H9 (cell line): Measurements from ENCODE around the gene SLC35A4. TPM values are rescaled to one million over a fixed set of nuclear protein-coding genes. Genes with fewer than 3 reads are reported as not detected.
A peak's percentile ranks its signal among the peaks of the same experiment; 100 is the strongest.

Experiments
- DNase-seq: peaks from one replicate; pipeline ENCODE4 v3.0.0-alpha.2; 2017
- H2AFZ ChIP-seq: one replicate; pipeline ENCODE4 v1.6.1; 2013; ENCODE audit warnings: mild to moderate bottlenecking, low read length, control low read depth, moderate library complexity
- H2AK5ac ChIP-seq: 2 replicates; pipeline ENCODE4 v1.6.1; 2013; ENCODE audit warnings: low read length, control low read depth, mixed read lengths; ENCODE audit not compliant: insufficient read length
- H2BK120ac ChIP-seq: one replicate; pipeline ENCODE4 v1.6.1; 2013; ENCODE audit warnings: low read depth, mild to moderate bottlenecking, low read length, control low read depth, inconsistent platforms; ENCODE audit not compliant: poor library complexity, severe bottlenecking
- H2BK12ac ChIP-seq: 2 replicates; pipeline ENCODE4 v1.6.1; 2013; ENCODE audit warnings: low read length, control low read depth, mixed read lengths, low read depth; ENCODE audit not compliant: insufficient read length
- H2BK15ac ChIP-seq: 2 replicates; pipeline ENCODE4 v1.6.1; 2013; ENCODE audit warnings: low read depth, low read length, control low read depth
- H2BK20ac ChIP-seq: one replicate; pipeline ENCODE4 v1.6.1; 2013; ENCODE audit warnings: low read depth, mild to moderate bottlenecking, low read length, control low read depth, inconsistent platforms; ENCODE audit not compliant: poor library complexity, severe bottlenecking
- H2BK5ac ChIP-seq: 2 replicates; pipeline ENCODE4 v1.6.1; 2013; ENCODE audit warnings: low read length, control low read depth, mixed read lengths; ENCODE audit not compliant: insufficient read length
- H3K14ac ChIP-seq: 2 replicates; pipeline ENCODE4 v1.6.1; 2013; ENCODE audit warnings: low read length, control low read depth; ENCODE audit not compliant: insufficient read depth
- H3K18ac ChIP-seq: 2 replicates; pipeline ENCODE4 v1.6.1; 2013; ENCODE audit warnings: low read depth, mild to moderate bottlenecking, mixed read lengths, low read length, control low read depth; ENCODE audit not compliant: insufficient read length
- H3K23ac ChIP-seq: 2 replicates; pipeline ENCODE4 v1.6.1; 2013; ENCODE audit warnings: low read length, control low read depth, mixed read lengths, low read depth; ENCODE audit not compliant: insufficient read length
- H3K23me2 ChIP-seq: 2 replicates; pipeline ENCODE4 v1.6.1; 2013; ENCODE audit warnings: low read depth, mild to moderate bottlenecking, mixed read lengths, low read length, control low read depth; ENCODE audit not compliant: insufficient read length, poor library complexity, severe bottlenecking
- H3K27ac ChIP-seq: 2 replicates; pipeline ENCODE4 v1.5.1; 2013; ENCODE audit warnings: low read length, control low read depth, mixed read lengths, low read depth; ENCODE audit not compliant: insufficient read length
- H3K27me3 ChIP-seq: 2 replicates; pipeline ENCODE4 v1.6.1; 2013; ENCODE audit warnings: low read length, control low read depth, inconsistent platforms; ENCODE audit not compliant: insufficient read depth
- H3K4ac ChIP-seq: 2 replicates; pipeline ENCODE4 v1.6.1; 2013; ENCODE audit warnings: low read depth, mild to moderate bottlenecking, control low read depth, inconsistent platforms, low read length, moderate library complexity
- H3K4me1 ChIP-seq: 2 replicates; pipeline ENCODE4 v1.6.1; 2013; ENCODE audit warnings: low read length, control low read depth, inconsistent platforms; ENCODE audit not compliant: insufficient read depth
- H3K4me2 ChIP-seq: 2 replicates; pipeline ENCODE4 v1.6.1; 2013; ENCODE audit warnings: low read length, control low read depth, mixed read lengths; ENCODE audit not compliant: insufficient read length, insufficient read depth
- H3K56ac ChIP-seq: 2 replicates; pipeline ENCODE4 v1.6.1; 2013; ENCODE audit warnings: low read depth, mild to moderate bottlenecking, mixed read lengths, low read length, control low read depth; ENCODE audit not compliant: insufficient read length
- H3K79me1 ChIP-seq: 2 replicates; pipeline ENCODE4 v1.6.1; 2013; ENCODE audit warnings: low read depth, mild to moderate bottlenecking, moderate library complexity, low read length, control low read depth, inconsistent platforms; ENCODE audit not compliant: insufficient read depth, poor library complexity, severe bottlenecking
- H3K79me2 ChIP-seq: 2 replicates; pipeline ENCODE4 v1.6.1; 2013; ENCODE audit warnings: low read length, control low read depth, inconsistent platforms; ENCODE audit not compliant: insufficient read depth
- H3K9ac ChIP-seq: 2 replicates; pipeline ENCODE4 v1.6.1; 2013; ENCODE audit warnings: low read length, control low read depth, mixed read lengths; ENCODE audit not compliant: insufficient read length; ENCODE audit errors: extremely low read depth
- H3K9me3 ChIP-seq: one replicate; pipeline ENCODE4 v1.6.1; 2013; ENCODE audit warnings: low read depth, low read length, inconsistent platforms; ENCODE audit not compliant: control insufficient read depth
- H3T11ph ChIP-seq: one replicate; pipeline ENCODE4 v1.6.1; 2013; ENCODE audit warnings: mild to moderate bottlenecking, low read length, control low read depth, inconsistent platforms
- H4K20me1 ChIP-seq: one replicate; pipeline ENCODE4 v1.6.1; 2013; ENCODE audit not compliant: control insufficient read depth, insufficient read length, insufficient read depth
- H4K5ac ChIP-seq: 2 replicates; pipeline ENCODE4 v1.6.1; 2013; ENCODE audit warnings: low read depth, mild to moderate bottlenecking, mixed read lengths, low read length, control low read depth; ENCODE audit not compliant: insufficient read length
- H4K8ac ChIP-seq: replicated peaks from 2 replicates; pipeline ENCODE4 v1.6.1; 2013; ENCODE audit warnings: low read length, control low read depth, mixed read lengths, low read depth; ENCODE audit not compliant: insufficient read length
- H4K91ac ChIP-seq: 2 replicates; pipeline ENCODE4 v1.6.1; 2013; ENCODE audit warnings: low read depth, mild to moderate bottlenecking, moderate library complexity, mixed read lengths, low read length, control low read depth; ENCODE audit not compliant: insufficient read length
- H3K27ac Mint-ChIP-seq, 3 experiments: 2 replicates in 2 of 3; 3 replicates in 1 of 3; pipeline ENCODE4 v1.8.0; 2020 to 2021; ENCODE audit warnings: mixed read lengths in 3 of 3, mild to moderate bottlenecking in 1 of 3, moderate library complexity in 1 of 3
- H3K27me3 Mint-ChIP-seq: 2 replicates; pipeline ENCODE4 v1.8.0; 2021; ENCODE audit warnings: low read depth, mild to moderate bottlenecking, moderate library complexity, mixed read lengths
- H3K36me3 Mint-ChIP-seq, 3 experiments: 2 replicates in 2 of 3; 3 replicates in 1 of 3; pipeline ENCODE4 v1.8.0; 2020 to 2021; ENCODE audit warnings: low read depth in 3 of 3, mixed read lengths in 3 of 3; ENCODE audit not compliant: insufficient read depth in 1 of 3
- H3K4me1 Mint-ChIP-seq, 2 experiments: 2 replicates each; pipeline ENCODE4 v1.8.0; 2020; ENCODE audit warnings: mixed read lengths in 2 of 2
- H3K4me3 Mint-ChIP-seq, 2 experiments: 2 replicates in 1 of 2; 3 replicates in 1 of 2; pipeline ENCODE4 v1.8.0; 2020 to 2021; ENCODE audit warnings: mild to moderate bottlenecking in 2 of 2, mixed read lengths in 2 of 2, moderate library complexity in 1 of 2
- H3K9me3 Mint-ChIP-seq, 2 experiments: 2 replicates in 1 of 2; 3 replicates in 1 of 2; pipeline ENCODE4 v1.8.0; 2020; ENCODE audit warnings: mild to moderate bottlenecking in 2 of 2, mixed read lengths in 2 of 2, moderate library complexity in 1 of 2
- WGBS: extraction: QIAGEN DNeasy Blood & Tissue Kit; methylation state at CpG from one replicate; pipeline ENCODE4 v1.1.7; 2013; ENCODE audit warnings: missing lambda C conversion rate, low lambda C conversion rate, mixed read lengths; ENCODE audit not compliant: insufficient read length; ENCODE audit errors: extremely low coverage; 5-methylcytosine and 5-hydroxymethylcytosine counted together
- total RNA-seq: library from RNA; stranded (reverse); gene quantifications from 2 replicates; pipeline ENCODE4 v1.2.1, GENCODE V29; 2021
- TF ChIP-seq, protein P1 (sequence below): fragments of 200-600 bp; sonication (generic); conservative IDR thresholded peaks from 3 replicates; pipeline ENCODE4 v1.8.0; 2021; ENCODE audit warnings: antibody characterized with exemption, mild to moderate bottlenecking

The SLC35A4 gene
- total RNA-seq, 1 experiment from 2014 or later: 92.0 TPM

GRCh38 chr5:140555747-140556312, 8.8 kb upstream of the SLC35A4 start:
- H3K79me2 ChIP-seq: peaks cover 6% of the 10 kb centered on the region
- H4K91ac ChIP-seq: no peak overlapping the region
- no peak overlapping the region for H3K23ac ChIP-seq
- H3K4me1 Mint-ChIP-seq: peaks cover 25 to 26% of the 10 kb centered on the region in 2 experiments
- peaks cover 7 to 41% (median 35%) of the 10 kb centered on the region in 3 experiments for H3K36me3 Mint-ChIP-seq
- no peak overlapping the region for H2BK20ac ChIP-seq
- peaks cover 3% of the 10 kb centered on the region for H3K79me1 ChIP-seq
- no peak overlapping the region for H4K5ac ChIP-seq
- H3K14ac ChIP-seq: no peak overlapping the region
- no peaks in the 10 kb centered on the region for H3K9me3 ChIP-seq
- no peaks in the 10 kb centered on the region for H3K27me3 Mint-ChIP-seq
- H3K4ac ChIP-seq: no peak overlapping the region
- no peak overlapping the region for H2BK15ac ChIP-seq
- no peak overlapping the region for H2BK5ac ChIP-seq
- H3K27ac ChIP-seq: no peak overlapping the region
- no peak for DNase-seq
- H3K4me1 ChIP-seq: 0 out of 2 replicates have a peak, but pooled peaks cover 3% of the 10 kb centered on the region
- H3K9ac ChIP-seq: no peak overlapping the region
- H3K56ac ChIP-seq: no peak overlapping the region
- H3K4me3 Mint-ChIP-seq: peak overlapping the region; percentile 91 to 92
- H3K9me3 Mint-ChIP-seq: no peaks in the 10 kb centered on the region
- no CpG with 5 or more reads among the region's 1 CpG for WGBS
- peak overlapping the region; percentile 94 for H3K4me2 ChIP-seq
- H2BK120ac ChIP-seq: no peak overlapping the region
- no peak overlapping the region for H3T11ph ChIP-seq
- peak overlapping the region in 1 of 3 experiments; percentile 10; a peak in 1 of 7 replicates for H3K27ac Mint-ChIP-seq
- no peak overlapping the region for H2BK12ac ChIP-seq
- TF ChIP-seq, protein P1, sequence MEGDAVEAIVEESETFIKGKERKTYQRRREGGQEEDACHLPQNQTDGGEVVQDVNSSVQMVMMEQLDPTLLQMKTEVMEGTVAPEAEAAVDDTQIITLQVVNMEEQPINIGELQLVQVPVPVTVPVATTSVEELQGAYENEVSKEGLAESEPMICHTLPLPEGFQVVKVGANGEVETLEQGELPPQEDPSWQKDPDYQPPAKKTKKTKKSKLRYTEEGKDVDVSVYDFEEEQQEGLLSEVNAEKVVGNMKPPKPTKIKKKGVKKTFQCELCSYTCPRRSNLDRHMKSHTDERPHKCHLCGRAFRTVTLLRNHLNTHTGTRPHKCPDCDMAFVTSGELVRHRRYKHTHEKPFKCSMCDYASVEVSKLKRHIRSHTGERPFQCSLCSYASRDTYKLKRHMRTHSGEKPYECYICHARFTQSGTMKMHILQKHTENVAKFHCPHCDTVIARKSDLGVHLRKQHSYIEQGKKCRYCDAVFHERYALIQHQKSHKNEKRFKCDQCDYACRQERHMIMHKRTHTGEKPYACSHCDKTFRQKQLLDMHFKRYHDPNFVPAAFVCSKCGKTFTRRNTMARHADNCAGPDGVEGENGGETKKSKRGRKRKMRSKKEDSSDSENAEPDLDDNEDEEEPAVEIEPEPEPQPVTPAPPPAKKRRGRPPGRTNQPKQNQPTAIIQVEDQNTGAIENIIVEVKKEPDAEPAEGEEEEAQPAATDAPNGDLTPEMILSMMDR: no peak
- no peak overlapping the region for H4K8ac ChIP-seq
- no peaks in the 10 kb centered on the region for H3K27me3 ChIP-seq
- no peak overlapping the region for H2AK5ac ChIP-seq
- no peaks in the 10 kb centered on the region for H4K20me1 ChIP-seq
- H3K18ac ChIP-seq: no peak overlapping the region
- H3K23me2 ChIP-seq: no peaks in the 10 kb centered on the region
- H2AFZ ChIP-seq: no peak overlapping the region
